PC-3 (cell line): ENCODE measurements around the gene LRPAP1. TPM values are rescaled to one million over a fixed set of nuclear protein-coding genes. Genes with fewer than 3 reads are reported as not detected.

Experiments used
- ATAC-seq: fragments of 200-7000 bp; cut with Tn5 transposase; 2 replicates; pipeline ENCODE4 v1.9.1; 2020; ENCODE audit warnings: mild to moderate bottlenecking, moderate library complexity
- BruUV-seq: library from RNA; stranded (reverse); fragments of 400-500 nt; replicated peaks from 2 replicates; lab custom pipeline; 2021; lab: Mats Ljungman, UMichigan
- CTCF ChIA-PET: fragments of 300-600 bp; sonication (Branson Sonifier 250); formaldehyde crosslinking; loops from one replicate; lab custom pipeline; 2022; ENCODE audit warnings: antibody characterized with exemption; lab: Charles Lee
- POLR2A ChIA-PET: fragments of 300-600 bp; sonication (Branson Sonifier 250); formaldehyde crosslinking; loops from one replicate; lab custom pipeline; 2022; ENCODE audit warnings: antibody characterized with exemption; ENCODE audit not compliant: unreplicated experiment; lab: Charles Lee
- DNase-seq: peaks from one replicate; pipeline ENCODE4 v3.0.0-alpha.2; 2015
- H2AFZ ChIP-seq: fragments of 300-600 bp; sonication (generic); 2 replicates; pipeline ENCODE4 v1.6.0; 2016; ENCODE audit warnings: antibody characterized with exemption, low read length
- H3F3A ChIP-seq: fragments of 300-600 bp; sonication (generic); one replicate; pipeline ENCODE4 v1.6.0; 2017; ENCODE audit warnings: antibody characterized with exemption, low read length, control low read depth, mild to moderate bottlenecking; ENCODE audit not compliant: unreplicated experiment
- H3K27ac ChIP-seq: fragments of 300-600 bp; sonication (generic); 2 replicates; pipeline ENCODE4 v1.5.1; 2016; ENCODE audit warnings: mild to moderate bottlenecking, low read length
- H3K27me3 ChIP-seq: fragments of 300-600 bp; sonication (generic); 2 replicates; pipeline ENCODE4 v1.6.1; 2016; ENCODE audit warnings: low read length, mixed read lengths
- H3K36me3 ChIP-seq: fragments of 300-600 bp; sonication (generic); 2 replicates; pipeline ENCODE4 v1.6.1; 2016; ENCODE audit warnings: low read depth, mixed run types, low read length, mixed read lengths
- H3K4me1 ChIP-seq: fragments of 300-600 bp; sonication (generic); 2 replicates; pipeline ENCODE4 v1.5.1; 2016; ENCODE audit warnings: low read length; ENCODE audit not compliant: insufficient read depth
- H3K4me2 ChIP-seq: fragments of 300-600 bp; sonication (generic); 2 replicates; pipeline ENCODE4 v1.6.0; 2016; ENCODE audit warnings: low read length
- H3K4me3 ChIP-seq: fragments of 300-600 bp; sonication (generic); 2 replicates; pipeline ENCODE4 v1.5.1; 2016; ENCODE audit warnings: mild to moderate bottlenecking, low read length, mixed read lengths
- H3K79me2 ChIP-seq: fragments of 300-600 bp; sonication (generic); 2 replicates; pipeline ENCODE4 v1.6.1; 2017; ENCODE audit warnings: low read length, mixed read lengths
- H3K9ac ChIP-seq: fragments of 300-600 bp; sonication (generic); 2 replicates; pipeline ENCODE4 v1.6.0; 2016; ENCODE audit warnings: mild to moderate bottlenecking, low read length
- H3K9me2 ChIP-seq: fragments of 300-600 bp; sonication (generic); replicated peaks from 2 replicates; pipeline ENCODE4 v1.6.1; 2016; ENCODE audit warnings: mixed run types, low read length, mixed read lengths
- H3K9me3 ChIP-seq: fragments of 300-600 bp; sonication (generic); 2 replicates; pipeline ENCODE4 v1.6.1; 2016; ENCODE audit warnings: low read length, mixed read lengths
- H4K20me1 ChIP-seq: fragments of 300-600 bp; sonication (generic); 2 replicates; pipeline ENCODE4 v1.6.1; 2016; ENCODE audit warnings: low read length, mixed read lengths
- EZH2 ChIP-seq: fragments of 300-600 bp; sonication (generic); IDR thresholded peaks from one replicate; pipeline ENCODE4 v1.6.1; 2017; ENCODE audit warnings: antibody characterized with exemption, mild to moderate bottlenecking, low read length; ENCODE audit not compliant: unreplicated experiment
- EZH2phosphoT487 ChIP-seq: fragments of 300-600 bp; sonication (generic); IDR thresholded peaks from 2 replicates; pipeline ENCODE4 v1.6.1; 2018; ENCODE audit warnings: mild to moderate bottlenecking, antibody characterized with exemption, low read length, borderline replicate concordance
- intact Hi-C: fragments of 100-400 bp; cut with micrococcal nuclease; formaldehyde crosslinking; loops from 2 replicates; pipeline ENCODE4 v1.9.0; 2023
- total RNA-seq: library from RNA; depleted of rRNA; stranded (reverse); fragments of >200 nt; gene quantifications from 2 replicates; pipeline ENCODE4 v1.2.3, GENCODE V29; 2014
- TF ChIP-seq, protein P1 (sequence below): fragments of 300-600 bp; sonication (generic); conservative IDR thresholded peaks from 2 replicates; pipeline ENCODE4 v1.5.1; 2017; ENCODE audit warnings: antibody characterized with exemption, low read depth, mild to moderate bottlenecking, low read length

LRPAP1 gene
- total RNA-seq, 1 experiment from 2014 or later, result 133 TPM

DNA sequence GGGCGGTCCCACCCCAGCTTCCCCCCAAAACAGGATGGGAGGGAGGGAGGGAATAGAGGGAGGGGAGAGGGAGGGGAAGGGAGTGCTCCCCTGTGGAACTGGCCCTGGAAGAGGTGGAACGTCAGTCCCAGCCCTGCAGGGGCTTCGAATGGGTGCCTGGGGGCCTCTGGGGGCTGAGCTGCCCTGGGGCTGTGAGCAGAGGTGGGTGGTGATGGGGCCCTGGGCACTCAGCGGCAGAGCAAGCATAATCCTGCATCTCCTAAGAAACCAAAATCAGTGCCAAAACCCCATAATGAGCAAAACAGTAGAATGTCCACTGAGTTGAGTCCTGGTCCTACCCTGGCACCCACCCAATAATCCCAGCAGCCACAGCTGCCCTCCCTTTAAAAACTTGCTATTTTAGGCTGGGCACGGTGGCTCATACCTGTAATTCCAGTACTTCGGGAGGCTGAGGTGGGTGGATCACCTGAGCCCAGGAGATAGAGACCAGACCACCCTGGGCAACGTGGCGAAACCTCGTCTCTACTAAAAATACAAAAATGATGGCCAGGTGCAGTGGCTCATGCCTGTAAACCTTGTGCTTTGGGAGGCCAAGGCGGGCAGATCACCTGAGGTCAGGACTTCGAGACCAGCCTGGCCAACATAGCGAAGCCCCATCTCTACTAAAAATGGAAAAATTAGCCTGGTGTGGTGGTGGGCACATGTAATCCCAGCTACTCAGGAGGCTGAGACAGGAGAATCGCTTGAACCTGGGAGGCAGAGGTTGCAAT lies 58.0 kb downstream of the LRPAP1 start:
- Histone ChIP-seq H3K36me3 (no peaks in the 10 kb centered on the region), H4K20me1 (no peaks in the 10 kb centered on the region), H3K27me3 (no peaks in the 10 kb centered on the region), H3K4me1 (no peaks in the 10 kb centered on the region), H3F3A (no peaks in the 10 kb centered on the region), H3K4me2 (no peak overlapping the region), H2AFZ (no peak overlapping the region), H3K27ac (no peak overlapping the region), H3K9ac (no peak overlapping the region), H3K9me2 (no peaks in the 10 kb centered on the region), H3K79me2 (no peaks in the 10 kb centered on the region), H3K4me3 (no peak overlapping the region), H3K9me3 (no peaks in the 10 kb centered on the region)
- no peak for ATAC-seq
- CTCF ChIA-PET, result no interaction called here
- intact Hi-C loops, result no loop called here
- TF ChIP-seq, protein P1, sequence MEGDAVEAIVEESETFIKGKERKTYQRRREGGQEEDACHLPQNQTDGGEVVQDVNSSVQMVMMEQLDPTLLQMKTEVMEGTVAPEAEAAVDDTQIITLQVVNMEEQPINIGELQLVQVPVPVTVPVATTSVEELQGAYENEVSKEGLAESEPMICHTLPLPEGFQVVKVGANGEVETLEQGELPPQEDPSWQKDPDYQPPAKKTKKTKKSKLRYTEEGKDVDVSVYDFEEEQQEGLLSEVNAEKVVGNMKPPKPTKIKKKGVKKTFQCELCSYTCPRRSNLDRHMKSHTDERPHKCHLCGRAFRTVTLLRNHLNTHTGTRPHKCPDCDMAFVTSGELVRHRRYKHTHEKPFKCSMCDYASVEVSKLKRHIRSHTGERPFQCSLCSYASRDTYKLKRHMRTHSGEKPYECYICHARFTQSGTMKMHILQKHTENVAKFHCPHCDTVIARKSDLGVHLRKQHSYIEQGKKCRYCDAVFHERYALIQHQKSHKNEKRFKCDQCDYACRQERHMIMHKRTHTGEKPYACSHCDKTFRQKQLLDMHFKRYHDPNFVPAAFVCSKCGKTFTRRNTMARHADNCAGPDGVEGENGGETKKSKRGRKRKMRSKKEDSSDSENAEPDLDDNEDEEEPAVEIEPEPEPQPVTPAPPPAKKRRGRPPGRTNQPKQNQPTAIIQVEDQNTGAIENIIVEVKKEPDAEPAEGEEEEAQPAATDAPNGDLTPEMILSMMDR, result no peak
- TF ChIP-seq EZH2 (no peak), EZH2phosphoT487 (no peak)
- POLR2A ChIA-PET, result no interaction called here
- DNase-seq, result no peak
- no TSS peak for BruUV-seq

DNA sequence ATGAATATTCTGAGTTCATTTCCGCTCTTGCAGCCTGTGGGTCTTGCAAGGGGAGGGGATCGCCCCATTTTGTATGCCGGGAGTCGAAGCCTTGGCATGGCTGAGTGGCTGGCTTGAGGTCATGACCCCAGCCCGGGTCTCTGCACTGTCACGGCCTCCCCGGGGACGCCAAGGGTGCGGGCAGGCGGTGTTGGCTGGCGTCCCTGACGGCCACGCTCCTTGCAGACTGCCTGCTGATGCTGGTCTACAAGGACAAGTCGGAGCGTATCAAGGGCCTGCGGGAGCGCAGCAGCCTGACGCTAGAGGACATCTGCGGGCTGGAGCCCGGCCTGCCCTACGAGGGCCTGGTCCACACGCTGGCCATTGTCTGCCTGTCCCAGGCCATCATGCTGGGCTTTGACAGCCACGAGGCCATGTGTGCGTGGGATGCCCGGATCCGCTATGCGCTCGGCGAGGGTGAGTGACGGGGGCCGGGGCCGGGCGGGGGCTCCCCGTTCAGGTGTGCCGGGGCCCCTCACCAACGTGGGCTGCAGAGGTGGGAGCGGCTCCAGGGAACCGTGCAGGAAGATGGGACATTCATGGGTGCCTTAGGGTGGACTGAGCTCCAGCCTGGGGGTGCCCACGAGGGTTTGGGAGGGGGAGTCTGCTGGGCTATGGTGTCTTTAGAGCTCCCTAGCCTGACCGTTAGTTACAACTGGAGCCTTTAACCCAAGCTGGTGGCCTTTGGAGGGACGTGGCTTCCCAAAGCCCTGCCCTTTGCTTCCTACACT lies 58.9 kb downstream of the LRPAP1 start:
- Histone ChIP-seq H3F3A (no peaks in the 10 kb centered on the region), H3K27ac (no peak overlapping the region), H3K27me3 (no peaks in the 10 kb centered on the region), H3K36me3 (no peaks in the 10 kb centered on the region), H3K4me3 (no peak overlapping the region), H3K9ac (no peak overlapping the region), H3K79me2 (no peaks in the 10 kb centered on the region), H3K9me3 (no peaks in the 10 kb centered on the region), H3K4me1 (no peaks in the 10 kb centered on the region), H3K4me2 (no peak overlapping the region), H4K20me1 (no peaks in the 10 kb centered on the region), H3K9me2 (no peaks in the 10 kb centered on the region), H2AFZ (no peak overlapping the region)
- CTCF ChIA-PET, result no interaction called here
- no peak for TF ChIP-seq EZH2
- TF ChIP-seq, protein P1, result no peak
- TF ChIP-seq EZH2phosphoT487, result no peak
- ATAC-seq (no peak), DNase-seq (no peak)
- intact Hi-C loops, result no loop called here
- POLR2A ChIA-PET, result no interaction called here
- BruUV-seq, result no TSS peak
